Measurements from ENCODE around the gene BAX. TPM values are rescaled to one million over a fixed set of nuclear protein-coding genes. Genes with fewer than 3 reads are reported as not detected.
A peak's percentile ranks its signal among the peaks of the same experiment; 100 is the strongest.

BAX gene
- polyA plus RNA-seq, 10 donors = 32.8 to 56.5 (median 42.7) TPM

DNA sequence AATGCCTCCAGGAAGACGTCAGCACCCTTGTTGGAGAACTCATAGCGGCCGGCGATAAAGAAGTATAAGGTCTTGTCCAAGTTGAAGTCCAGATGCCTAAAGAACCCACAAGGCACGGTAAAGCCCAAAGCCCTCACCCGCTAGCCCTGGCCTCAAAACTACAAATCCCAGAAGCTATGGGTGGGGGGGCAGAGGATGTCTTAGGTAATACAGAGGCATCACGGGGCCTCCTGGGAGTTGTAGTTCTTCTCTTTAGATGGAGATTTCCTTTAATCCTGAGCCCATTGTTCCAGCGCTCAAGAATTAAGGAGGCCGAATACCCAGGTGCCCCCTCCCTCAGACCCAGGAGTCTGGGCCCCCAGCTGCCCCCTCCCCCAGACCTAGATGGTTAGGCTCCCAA is 27.6 kb downstream of the BAX start:
- no peak for DNase-seq

DNA sequence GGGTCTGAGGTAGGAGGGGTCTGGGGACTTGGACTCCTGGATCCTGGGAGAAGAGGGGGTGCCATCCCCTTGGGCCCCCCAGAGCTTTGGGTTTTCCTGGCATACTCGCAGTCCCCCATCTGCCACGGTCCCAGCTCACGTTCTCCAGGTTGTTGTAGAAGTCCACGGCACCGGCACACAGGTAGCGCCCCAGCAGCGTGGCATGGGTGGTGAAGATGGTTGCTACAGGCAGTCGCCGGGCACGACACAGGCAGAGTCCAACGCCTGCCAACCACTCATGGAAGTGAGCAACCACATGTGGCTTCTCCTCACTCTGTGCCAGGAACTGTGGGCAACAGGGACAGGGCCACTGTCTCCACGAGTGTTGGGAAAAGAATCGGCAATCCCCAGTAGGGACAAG is 31.0 kb downstream of the BAX start:
- no peak for DNase-seq

DNA sequence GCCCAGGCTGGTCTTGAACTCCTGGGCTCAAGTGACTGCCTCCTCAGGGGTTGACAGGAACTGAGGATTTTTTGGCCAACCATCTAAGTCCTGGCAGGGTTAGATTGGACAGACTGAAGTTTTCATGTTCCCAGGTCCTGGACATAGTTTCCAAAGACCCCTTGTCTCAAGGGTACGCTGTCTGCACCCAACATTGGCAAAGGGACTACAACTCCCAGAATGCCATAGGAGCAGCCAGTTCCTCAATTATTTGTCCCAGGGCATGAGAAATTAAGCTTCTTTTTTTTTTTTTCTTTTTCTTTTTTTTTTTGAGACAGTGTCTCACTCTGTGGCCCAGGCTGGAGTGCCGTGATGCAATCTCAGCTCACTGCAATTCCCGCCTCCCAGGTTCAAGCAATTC is 31.5 kb downstream of the BAX start:
- DNase-seq = no peak

DNA sequence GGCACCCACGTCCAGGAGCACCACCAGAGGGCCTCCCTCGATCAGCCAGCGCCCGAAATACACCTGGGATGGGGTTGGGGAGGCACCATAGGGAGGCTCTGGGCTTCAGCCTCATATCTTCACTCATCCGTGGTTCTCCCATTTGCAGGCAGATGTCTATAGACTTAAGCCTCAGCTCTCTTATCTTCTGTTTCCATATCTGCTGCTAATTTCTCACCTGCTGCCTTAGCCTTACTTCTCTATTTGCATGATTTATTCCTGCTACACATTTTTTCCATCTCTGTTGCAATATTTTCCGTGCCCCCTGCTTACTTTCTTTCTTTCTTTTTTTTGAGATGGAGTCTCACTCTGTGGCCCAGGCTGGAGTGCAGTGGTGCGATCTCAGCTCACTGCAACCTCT is 32.6 kb downstream of the BAX start:
- DNase-seq = no peak

DNA sequence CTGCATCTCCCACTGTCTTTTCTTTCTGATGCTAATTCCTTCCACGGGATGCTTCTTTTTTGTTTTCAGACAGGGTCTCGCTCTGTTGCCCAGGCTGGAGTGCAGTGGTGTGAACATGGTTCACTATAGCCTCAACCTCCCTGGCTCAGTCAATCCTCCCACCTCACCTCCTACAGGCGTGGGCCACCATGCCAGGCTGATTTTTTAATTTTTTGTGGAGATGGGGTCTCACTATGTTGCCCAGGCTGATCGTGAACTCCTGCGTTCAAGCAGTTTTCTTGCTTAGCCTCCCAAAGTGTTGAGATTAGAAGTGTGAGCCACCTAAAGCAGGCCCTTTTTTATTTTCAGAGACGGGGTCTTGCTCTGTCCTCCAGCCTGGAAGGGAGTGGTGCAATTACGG is 33.6 kb downstream of the BAX start:
- DNase-seq = no peak

DNA sequence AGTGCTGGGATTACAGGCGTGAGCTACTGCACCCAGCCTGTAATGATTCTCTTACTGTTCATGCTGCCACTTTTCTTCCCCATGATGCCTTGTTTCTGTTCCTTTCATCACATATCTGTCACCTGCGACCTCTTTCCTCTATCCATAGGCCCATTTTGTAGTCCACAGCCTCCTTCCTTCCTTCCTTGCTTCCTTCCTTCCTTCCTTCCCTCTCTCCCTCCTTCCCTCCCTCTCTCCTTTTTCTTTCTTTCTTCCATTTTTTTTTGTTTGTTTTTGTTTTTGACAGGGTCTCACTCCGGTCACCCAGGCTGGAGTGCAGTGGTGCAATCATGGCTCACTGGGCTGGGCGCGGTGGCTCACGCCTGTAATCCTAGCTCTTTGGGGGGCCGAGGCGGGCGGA is 34.2 kb downstream of the BAX start:
- no peak for DNase-seq

DNA sequence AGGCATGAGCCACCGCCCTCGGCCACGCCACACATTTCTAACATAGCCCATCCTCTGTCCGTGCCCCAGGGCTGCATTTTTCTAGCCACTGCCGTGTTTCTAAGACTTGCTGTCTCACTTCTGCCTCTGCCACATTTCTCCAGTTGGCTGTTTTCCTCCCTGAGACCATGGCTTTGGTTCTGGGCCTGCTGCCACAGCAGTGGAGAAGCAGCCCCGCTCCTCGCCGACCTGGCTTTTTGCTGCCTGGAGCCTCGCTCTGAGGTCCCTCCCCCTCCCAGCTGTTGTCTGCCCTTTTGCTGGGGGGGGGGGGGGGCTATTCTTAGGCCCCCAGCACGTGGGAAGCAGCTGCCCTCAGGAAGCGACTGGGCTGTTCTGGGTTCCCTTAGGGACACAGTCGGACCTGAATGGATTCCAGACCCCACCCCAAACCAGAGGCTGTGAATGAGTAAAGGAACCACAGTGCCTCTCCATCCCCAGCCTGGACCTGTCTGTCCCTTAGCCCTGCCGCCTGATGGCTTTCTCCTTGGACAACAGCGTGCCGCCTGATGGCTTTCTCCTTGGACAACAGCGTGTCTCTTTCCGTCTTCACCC is 35.1 kb downstream of the BAX start:
- DNase-seq = peak; percentile 52 to 61 (median 60)

DNA sequence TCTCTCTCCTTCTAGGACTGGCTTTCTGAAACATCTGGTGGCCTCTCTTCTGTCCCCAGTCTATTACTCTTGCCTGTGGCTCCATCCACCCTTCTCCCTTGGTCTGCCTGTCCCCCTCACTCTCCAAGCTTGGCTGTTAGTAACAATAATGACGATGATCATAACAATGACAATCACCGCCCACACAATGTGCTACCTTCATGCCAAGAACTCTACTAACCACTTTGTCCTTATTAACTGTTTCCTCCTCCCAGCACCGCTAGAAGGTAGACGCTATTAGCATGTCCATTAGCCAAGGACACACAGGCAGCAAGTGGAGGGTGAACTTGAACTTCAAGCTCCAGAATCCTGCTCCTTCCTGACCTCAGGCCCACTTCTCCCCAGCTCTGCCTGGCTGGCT is 35.7 kb downstream of the BAX start:
- no peak for DNase-seq

DNA sequence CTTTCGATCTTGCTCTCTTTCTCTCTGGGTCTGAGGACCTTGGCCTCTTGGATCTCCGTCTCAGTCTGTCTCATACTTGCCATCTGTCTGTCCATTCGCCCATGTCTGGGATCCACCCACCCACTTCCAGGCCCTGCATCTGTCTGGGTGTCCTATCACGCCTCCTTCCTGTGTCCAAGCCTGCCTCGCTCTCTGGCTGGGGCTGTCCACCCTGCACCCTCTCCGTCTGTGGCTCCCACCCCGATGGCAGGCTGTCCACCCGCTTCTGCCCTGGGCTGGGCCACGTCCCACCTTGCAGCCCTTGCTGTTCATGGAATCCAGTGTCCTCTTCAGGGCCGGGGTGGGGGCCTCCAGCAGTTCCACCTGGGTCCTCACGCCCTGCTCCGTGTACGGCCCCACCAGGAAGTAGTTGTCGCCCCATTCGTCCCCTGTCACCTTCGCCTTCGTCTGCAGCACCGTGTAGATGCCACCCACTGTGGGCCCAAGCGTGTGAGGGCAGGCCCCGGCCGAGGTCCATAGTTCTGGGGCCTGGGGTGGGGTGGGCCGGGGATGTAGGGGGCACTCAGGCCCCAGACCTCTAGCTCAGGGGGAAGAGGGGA is 36.4 kb downstream of the BAX start:
- DNase-seq = no peak

DNA sequence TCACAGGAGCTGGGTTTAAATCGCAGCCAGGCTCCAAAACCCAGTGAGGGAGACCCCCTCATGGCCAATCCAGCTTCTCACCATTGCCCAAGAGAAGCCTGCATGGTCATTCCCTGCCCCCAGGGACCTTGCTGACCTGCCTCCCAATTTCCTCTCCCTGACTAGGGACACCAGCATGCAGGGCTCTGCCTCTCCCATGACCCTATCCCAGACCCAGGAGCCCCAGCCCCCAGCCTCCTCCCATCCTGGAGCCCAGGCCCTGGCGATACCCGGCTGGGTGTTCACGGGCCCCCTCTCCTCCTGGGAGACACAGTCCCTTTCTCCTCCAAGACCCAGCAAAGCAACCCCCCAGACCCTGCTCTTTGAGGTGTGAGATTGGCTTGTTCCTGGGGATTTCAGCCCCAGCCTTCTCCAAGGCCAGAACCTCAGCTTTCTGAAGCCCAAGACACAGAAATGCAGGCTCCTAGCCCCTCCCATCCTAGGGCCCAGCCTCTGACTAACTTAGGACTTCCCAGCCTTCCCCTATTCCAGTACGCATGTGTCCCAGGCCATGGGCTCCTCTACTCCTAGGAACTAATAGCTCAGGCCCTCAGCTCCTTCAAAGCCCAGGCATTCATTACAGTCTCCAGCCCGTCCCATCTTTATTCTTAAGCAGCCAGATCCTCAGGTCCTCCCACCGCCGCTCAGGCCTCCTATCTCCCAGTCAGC is 37.4 kb downstream of the BAX start:
- peak; percentile 75 to 89 (median 79) for DNase-seq

DNA sequence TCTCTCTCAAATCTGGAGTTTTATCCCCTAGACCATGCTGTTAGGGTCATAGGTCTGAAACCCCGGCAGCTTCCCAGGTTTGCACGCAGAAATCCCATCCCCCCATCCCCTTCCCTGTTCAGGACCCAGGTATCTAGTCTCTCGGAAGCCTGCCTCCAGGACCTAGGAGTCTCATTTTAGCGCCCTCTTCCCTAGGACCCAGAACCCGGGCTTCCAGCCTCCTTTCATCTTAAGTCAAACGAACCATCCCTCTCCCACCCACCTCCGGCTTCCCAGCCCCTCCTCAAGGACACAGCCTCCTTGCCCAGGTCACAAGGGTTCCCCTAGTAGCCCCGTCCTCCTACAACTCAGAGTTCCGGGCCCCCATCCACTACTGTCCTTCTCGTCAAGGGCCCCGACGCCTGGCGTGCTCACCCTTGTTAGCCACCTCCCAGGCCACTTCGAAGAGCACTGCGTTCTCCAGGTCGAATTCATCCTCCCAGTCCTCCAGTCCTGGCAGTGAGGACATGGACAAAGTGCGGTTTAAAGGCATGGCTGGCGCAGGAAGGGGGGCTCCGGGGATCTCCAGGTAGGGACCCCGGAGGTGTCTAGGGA is 38.0 kb downstream of the BAX start:
- peak in 1 of 3 donors; percentile 35 for DNase-seq

DNA sequence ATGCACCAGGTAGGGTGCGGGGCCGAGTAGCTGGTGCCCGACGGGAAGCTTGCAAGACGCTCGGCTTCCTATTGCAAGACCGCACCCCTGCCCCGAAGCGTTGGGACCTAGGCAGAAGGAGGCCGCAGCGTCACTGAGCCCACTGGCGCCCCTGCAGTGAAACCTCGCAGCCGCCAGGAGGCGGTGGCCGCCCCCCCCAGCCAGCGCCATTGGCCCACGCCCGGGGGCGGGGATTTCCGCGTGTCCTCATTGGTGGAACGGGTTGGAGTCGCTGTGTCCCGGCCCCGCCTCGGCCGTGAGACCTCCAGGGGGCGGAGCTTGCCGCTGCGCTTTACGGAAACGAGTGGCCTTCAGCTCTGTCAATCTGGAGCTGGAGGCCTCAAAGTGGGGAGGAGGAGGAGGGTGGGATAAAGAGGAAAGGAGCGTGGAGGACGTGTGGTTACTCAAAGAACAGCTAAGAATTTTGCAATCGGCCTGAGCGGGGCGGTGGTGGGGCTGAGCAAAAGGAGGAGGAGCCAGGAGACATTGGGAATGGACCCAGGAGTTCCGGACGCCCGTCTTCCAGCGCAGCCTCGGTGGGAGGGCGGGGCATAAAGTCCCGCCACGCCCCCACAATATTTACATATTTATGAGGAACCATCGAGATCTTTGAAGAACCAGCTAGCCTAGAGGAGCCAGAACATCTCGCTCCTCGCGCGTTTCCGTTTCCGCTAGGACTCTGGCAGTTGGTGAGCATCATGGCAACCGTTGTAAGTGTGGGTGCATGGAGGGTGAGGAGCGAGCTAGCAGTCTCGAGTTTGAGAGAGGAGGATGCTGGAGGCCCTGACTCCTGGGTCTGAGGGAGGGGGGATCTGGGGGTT is 38.7 kb downstream of the BAX start, which contains the start of the genes GYS1 and RUVBL2:
Gene GYS1, minus strand, starts transcription at position 135 of the 860 bp plus-strand sequence. CDS start 197 bp downstream, outside the sequence.
Gene RUVBL2, plus strand, starts transcription at position 713 of the 860 bp plus-strand sequence. Its CDS starts 25 bp downstream, at position 738.
- DNase-seq = peak; percentile 100

DNA sequence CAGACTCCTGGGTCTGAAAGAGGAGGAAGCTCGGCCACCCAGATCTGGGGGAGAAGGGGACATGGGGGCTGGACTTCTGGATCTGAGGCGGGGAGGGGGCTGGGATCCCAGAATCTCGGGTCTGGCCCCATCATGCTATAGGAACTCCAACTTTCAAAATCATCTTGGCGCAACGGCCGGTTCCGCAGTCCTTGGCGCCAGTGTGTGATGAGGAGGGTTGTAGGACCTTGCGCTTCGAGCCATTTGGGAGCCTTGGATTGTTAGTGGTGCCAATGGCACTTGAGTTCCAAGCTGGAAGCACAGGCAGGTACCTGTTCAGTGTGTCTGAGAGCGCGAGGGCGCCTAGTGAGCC is 39.3 kb downstream of the BAX start:
- DNase-seq = no peak

DNA sequence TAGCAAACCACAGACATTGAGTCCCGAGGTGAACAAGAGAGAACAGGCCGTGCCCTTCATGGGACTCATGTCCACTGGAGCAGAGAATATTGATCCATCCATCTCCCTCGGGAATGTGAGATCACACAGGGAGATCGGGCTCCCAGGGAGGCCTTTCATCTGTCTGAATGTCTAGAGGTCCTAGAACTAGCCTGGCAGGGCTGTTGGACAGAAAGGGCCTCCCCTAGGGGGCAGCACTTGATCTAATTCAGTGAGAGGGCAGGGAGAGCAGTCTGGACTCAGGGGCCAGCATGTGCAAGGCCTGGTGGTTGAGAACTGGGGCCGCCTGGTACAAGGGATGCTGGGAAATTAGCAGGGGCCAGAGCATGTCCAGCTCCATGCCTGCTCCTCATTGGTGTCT is 43.3 kb downstream of the BAX start:
- no peak for DNase-seq

DNA sequence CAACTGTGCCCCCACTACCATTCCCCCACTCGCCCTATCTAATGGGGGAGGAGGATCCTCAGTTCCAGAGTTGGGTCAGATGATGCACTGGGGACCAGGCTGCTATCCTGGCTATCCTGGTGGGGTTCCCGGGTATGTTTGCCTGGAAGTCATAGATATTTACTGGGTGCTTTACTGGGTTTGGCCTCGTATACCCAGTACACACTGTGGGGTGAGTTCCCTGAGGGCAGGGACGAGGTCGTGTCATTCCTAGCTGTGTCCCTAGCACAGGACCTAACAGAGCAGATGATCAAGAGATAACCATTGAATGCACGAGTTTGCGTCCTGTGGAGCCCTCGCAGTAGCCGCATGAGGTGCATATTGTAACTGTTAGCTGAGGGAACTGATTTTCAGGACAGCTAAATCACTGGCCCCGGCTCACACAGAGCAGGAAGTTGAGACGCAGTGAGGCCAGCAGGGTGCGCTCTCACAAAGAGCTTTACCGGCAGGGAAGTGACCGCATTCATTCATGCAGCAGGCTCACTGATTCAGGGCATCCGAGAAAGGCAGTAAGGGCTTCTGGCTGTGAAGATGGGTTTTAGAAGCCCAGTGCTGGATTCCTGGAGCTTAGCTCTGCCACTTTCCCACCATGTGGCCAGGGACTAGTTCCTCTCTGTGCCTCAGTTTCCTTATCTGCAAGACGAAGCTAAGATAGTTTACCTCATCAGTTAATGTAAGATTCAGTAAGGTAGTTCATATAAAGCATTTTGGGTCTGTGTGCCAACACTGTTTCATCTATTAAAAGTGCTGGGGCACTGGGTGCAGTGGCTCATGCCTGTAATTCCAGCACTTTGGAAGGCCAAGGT is 45.0 kb downstream of the BAX start:
- peak in 1 of 3 donors; percentile 49 for DNase-seq

DNA sequence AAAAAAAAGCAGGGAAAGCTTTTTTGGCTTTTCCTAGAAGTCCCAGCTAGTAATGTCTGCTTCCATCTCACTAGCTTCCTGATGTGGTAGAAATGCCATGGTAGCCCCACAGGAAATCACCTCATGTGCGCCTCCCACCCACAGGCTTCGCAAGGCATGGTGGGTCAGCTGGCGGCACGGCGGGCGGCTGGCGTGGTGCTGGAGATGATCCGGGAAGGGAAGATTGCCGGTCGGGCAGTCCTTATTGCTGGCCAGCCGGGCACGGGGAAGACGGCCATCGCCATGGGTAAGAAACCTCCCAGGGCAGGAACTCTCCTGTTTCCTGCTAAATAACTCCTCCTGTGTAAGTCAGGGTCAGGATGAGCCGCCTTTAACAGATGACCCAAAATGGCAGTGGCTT is 49.5 kb downstream of the BAX start:
- DNase-seq = no peak

DNA sequence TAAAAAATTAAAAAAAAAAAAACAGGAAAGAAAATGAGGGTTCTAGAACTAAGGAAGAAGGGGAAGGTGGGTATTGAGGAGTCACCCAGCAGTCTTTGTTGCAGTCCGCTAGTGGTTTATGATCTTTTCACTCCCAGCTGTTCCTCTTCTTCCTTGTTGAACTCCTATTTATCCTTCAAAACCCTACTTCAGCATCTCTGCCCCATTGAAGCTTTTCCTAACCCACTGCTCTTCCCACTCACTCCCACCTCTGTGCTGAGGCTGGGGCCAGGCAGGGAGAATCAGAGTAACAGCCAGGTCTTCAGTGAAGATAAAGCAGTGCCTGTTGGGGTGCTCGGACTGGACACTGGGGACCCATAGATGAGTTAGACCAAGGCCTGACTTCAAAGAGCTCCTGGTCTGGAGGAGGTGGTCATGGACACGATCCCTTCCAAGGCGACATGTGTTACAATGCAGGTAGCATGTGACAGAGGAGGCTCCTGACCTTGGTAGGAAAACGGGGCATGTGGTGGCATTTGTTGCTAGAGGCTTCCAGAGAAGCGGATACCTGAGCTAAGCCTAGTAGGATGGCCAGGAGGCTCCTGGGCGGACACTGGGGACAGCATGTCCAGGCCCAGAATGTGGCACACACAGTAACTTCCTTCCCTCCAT is 50.4 kb downstream of the BAX start:
- DNase-seq = no peak

DNA sequence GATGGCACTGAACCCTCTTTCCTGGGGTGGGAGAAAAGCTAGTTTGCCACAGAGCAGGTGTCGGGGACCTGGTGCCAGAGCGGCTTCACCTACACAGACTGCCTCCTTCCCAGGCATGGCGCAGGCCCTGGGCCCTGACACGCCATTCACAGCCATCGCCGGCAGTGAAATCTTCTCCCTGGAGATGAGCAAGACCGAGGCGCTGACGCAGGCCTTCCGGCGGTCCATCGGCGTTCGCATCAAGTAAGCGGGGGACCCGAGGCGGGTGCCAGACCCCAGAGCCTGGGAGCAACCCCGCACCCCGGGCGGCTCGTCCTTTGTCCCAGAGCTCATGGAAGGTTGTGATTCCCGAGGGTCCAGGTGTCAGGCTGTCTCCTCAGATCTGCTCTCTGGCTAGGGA is 52.2 kb downstream of the BAX start:
- DNase-seq = no peak

DNA sequence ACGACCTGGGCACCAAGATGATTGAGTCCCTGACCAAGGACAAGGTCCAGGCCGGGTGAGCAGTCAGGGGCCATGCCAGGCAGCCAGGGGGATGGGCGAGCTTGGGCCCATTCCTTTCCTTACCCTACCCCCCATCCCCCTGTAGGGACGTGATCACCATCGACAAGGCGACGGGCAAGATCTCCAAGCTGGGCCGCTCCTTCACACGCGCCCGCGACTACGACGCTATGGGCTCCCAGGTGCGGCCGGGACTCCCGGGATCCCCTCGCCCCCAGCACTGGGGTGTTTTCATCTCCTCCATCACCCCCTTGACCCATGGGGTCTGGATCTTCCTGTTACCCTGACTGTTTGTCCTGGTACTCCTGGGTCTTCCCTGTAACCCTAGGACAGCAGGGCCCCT is 55.2 kb downstream of the BAX start:
- no peak for DNase-seq

DNA sequence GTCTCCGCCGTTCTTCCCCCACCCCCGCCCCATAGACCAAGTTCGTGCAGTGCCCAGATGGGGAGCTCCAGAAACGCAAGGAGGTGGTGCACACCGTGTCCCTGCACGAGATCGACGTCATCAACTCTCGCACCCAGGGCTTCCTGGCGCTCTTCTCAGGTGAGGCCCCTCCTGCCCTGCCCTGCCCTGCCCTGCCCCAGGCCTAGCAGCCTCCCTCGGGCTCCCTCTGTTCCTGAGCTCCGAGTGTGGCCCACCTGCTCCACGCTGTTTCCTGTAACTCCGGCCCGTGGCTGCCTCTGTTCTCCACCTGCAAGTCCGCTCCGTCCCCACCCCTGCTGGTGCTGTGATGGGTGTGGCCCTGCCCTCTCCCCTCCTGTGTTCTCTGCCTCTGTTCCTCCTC is 55.8 kb downstream of the BAX start:
- DNase-seq = no peak

Measured in muscle of back (tissue), 11 donors.